ENCODE data around the gene PLEKHA5. TPM values are rescaled to one million over a fixed set of nuclear protein-coding genes. Genes with fewer than 3 reads are reported as not detected.
"Not testable (repeated sequence)": the region's sequence is repeated elsewhere in the genome, so short reads cannot be mapped to it uniquely, and the experiment has no call there.

The PLEKHA5 gene
- total RNA-seq, 2 experiments from 2014 or later, result 4.5 to 5.1 TPM

- Mint-ChIP-seq H3K9me3 (no peaks in the 10 kb centered on the region), H3K4me3 (no peak overlapping the region), H3K27me3 (no peaks in the 10 kb centered on the region), H3K27ac (no peak overlapping the region), H3K4me1 (no peaks in the 10 kb centered on the region), H3K36me3 (ENCODE audit: low read depth) (no peaks in the 10 kb centered on the region)
- ChIA-PET POLR2A (no interaction called here), CTCF (no interaction called here)
- DNase-seq, result no peak
Measured at GRCh38 chr12:19301223-19301622, 171.7 kb downstream of the PLEKHA5 start.

DNA sequence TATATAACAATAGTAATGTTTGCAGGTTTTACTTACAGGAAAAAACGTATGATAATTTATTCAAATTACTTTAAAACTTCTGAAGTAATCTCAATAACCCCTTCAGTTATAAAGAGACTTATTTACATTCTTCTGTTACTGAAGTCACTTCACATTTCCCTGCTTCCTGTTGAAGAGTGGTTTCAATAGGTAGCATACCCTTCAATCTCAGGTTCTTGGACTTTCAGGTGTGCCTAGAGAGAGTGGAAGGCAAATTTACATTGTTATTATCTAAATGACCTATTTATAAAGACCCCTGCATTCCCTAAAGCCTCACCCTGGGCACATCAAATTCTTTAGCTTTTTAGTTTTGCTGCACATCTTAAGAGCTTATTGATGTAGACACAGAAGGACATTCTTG is 172.2 kb downstream of the PLEKHA5 start:
- H3K4me3 Mint-ChIP-seq, result no peak overlapping the region
- CTCF ChIA-PET, result no interaction called here

GRCh38 chr12:19302100-19302640 is 172.6 kb downstream of the PLEKHA5 start:
- CTCF ChIA-PET, result no interaction called here

More for the DNA sequence above, 172.2 kb downstream of the PLEKHA5 start:
- Mint-ChIP-seq H3K4me1 (no peaks in the 10 kb centered on the region), H3K27ac (no peak overlapping the region), H3K27me3 (no peaks in the 10 kb centered on the region), H3K36me3 (ENCODE audit: low read depth) (no peaks in the 10 kb centered on the region), H3K9me3 (no peaks in the 10 kb centered on the region)
- POLR2A ChIA-PET, result no interaction called here
- no peak for DNase-seq

GRCh38 chr12:19303496-19303895 is 174.0 kb downstream of the PLEKHA5 start:
- H3K9me3 Mint-ChIP-seq, result no peaks in the 10 kb centered on the region
- H3K27me3 Mint-ChIP-seq, result no peaks in the 10 kb centered on the region
- H3K4me1 Mint-ChIP-seq, result no peaks in the 10 kb centered on the region
- H3K4me3 Mint-ChIP-seq, result no peak overlapping the region
- ChIA-PET CTCF (no interaction called here), POLR2A (no interaction called here)
- H3K27ac Mint-ChIP-seq, result no peak overlapping the region
- H3K36me3 Mint-ChIP-seq (ENCODE audit: low read depth), result no peaks in the 10 kb centered on the region
- DNase-seq, result no peak

More at GRCh38 chr12:19302100-19302640, 172.6 kb downstream of the PLEKHA5 start:
- Mint-ChIP-seq H3K27me3 (no peaks in the 10 kb centered on the region), H3K4me3 (no peak overlapping the region), H3K9me3 (no peaks in the 10 kb centered on the region), H3K36me3 (ENCODE audit: low read depth) (no peaks in the 10 kb centered on the region), H3K4me1 (no peaks in the 10 kb centered on the region), H3K27ac (no peak overlapping the region)
- DNase-seq, result no peak
- POLR2A ChIA-PET, result no interaction called here

DNA sequence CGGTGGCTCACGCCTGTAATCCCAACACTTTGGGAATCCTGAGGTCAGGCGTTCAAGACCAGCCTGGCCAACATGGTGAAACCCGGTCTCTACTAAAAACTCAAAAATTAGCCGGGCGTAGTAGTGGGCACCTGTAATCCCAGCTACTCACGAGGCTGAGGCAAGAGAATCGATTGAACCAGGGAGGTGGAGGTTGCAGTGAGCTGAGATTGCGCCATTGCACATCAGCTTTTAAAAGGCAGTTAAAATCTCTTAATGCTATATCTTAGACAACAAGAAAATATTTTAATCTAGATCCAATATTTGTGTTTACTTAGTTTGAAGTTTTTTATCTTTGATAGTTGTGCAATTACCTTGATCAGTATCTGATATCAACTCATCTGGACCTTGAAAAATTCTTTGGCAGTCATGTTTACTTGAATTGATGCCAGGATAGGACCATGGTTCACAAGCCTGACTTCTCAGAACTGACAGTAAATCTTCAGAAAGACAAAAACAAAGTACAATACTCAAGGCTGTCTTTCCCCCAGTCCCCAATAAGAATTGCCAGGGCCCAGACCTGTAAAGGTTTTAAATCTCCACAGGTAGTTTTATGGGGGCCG is 174.7 kb downstream of the PLEKHA5 start:
- Mint-ChIP-seq H3K36me3 (ENCODE audit: low read depth) (no peaks in the 10 kb centered on the region), H3K4me3 (no peak overlapping the region), H3K27ac (no peak overlapping the region), H3K9me3 (no peaks in the 10 kb centered on the region), H3K27me3 (no peaks in the 10 kb centered on the region), H3K4me1 (no peaks in the 10 kb centered on the region)
- DNase-seq, result no peak
- ChIA-PET CTCF (interaction anchor here (0.5 kb wide), 1 partner anchor 870 kb away, joined by 3 read pairs; no protein-coding TSS in a partner anchor), POLR2A (no interaction called here)

DNA sequence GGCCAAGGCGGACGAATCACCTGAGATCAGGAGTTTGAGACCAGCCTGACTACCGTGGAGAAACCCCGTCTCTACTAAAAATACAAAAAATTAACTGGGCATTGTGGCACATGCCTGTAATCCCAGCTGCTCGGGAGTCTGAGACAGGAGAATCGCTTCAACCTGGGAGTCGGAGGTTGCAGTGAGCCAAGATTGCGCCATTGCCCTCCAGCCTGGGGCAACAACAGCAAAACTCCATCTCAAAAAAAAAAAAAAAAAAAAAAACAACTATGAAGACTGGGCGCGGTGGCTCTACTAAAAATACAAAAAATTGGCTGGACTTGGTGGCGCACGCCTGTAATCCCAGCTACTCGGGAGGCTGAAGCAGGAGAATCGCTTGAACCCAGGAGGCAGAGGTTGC is 176.1 kb downstream of the PLEKHA5 start:
- POLR2A ChIA-PET, CTCF ChIA-PET: not testable (repeated sequence)

DNA sequence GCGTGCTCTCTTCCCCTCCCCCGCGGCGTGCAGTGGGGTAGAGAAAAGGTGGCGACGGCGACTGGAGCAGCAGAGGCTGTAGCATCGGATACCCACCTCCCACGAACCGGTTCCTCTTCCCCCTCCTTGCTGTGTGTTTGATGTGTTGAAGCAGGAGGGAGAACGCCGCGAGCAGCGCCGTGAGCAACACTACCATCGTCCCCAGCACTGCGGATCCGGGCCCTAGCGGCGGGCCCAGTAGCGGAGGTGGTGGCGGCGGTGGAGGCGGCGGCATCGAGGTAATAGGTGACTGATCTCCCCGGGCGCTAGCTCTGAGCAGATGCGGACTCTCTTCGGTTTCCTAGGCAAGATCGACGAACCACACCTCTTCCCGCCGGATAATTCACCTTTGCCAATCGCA is 176.8 kb downstream of the PLEKHA5 start:
- no peak for DNase-seq
- no peaks in the 10 kb centered on the region for H3K36me3 Mint-ChIP-seq (ENCODE audit: low read depth)
- no peaks in the 10 kb centered on the region for H3K27me3 Mint-ChIP-seq
- H3K4me1 Mint-ChIP-seq, result no peaks in the 10 kb centered on the region
- ChIA-PET POLR2A (no interaction called here), CTCF (no interaction called here)
- H3K9me3 Mint-ChIP-seq, result no peaks in the 10 kb centered on the region
- H3K27ac Mint-ChIP-seq, result no peak overlapping the region
- H3K4me3 Mint-ChIP-seq, result no peak overlapping the region

More for the DNA sequence above, 176.1 kb downstream of the PLEKHA5 start:
- not testable (repeated sequence) for H3K9me3 Mint-ChIP-seq; H3K27me3 Mint-ChIP-seq; DNase-seq; H3K4me3 Mint-ChIP-seq; H3K36me3 Mint-ChIP-seq (ENCODE audit: low read depth); H3K27ac Mint-ChIP-seq; H3K4me1 Mint-ChIP-seq

GRCh38 chr12:19307451-19307850 is 177.9 kb downstream of the PLEKHA5 start:
- H3K4me3 Mint-ChIP-seq, result no peak overlapping the region
- no peaks in the 10 kb centered on the region for H3K36me3 Mint-ChIP-seq (ENCODE audit: low read depth)
- H3K27ac Mint-ChIP-seq, result no peak overlapping the region
- no peaks in the 10 kb centered on the region for H3K9me3 Mint-ChIP-seq
- DNase-seq, result no peak
- CTCF ChIA-PET, result interaction anchor here (1.2 kb wide), 1 partner anchor 26 kb away, joined by 5 read pairs; no protein-coding TSS in a partner anchor
- POLR2A ChIA-PET, result no interaction called here
- H3K27me3 Mint-ChIP-seq, result no peaks in the 10 kb centered on the region
- H3K4me1 Mint-ChIP-seq, result no peaks in the 10 kb centered on the region

DNA sequence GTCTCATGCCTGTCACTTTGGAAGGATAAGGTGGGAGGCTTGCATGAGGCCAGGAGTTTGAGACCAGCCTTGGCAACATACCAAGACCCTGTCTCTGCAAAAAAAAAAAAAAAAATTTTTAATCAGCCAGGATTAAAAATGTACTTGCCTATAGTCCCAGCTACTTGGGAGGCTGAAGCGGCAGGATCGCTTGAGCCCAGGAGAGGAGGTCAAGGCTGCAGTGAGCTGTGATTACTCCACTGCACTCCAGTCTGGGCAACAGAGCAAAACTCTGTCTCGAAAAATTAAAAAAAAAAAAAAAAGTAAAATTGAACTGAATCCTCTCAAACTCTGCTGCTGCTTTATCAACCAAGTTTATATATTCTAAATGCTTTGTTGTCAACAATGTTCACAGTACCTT is 181.6 kb downstream of the PLEKHA5 start:
- Mint-ChIP-seq H3K27me3 (no peaks in the 10 kb centered on the region), H3K9me3 (no peaks in the 10 kb centered on the region), H3K4me1 (no peaks in the 10 kb centered on the region), H3K36me3 (ENCODE audit: low read depth) (no peaks in the 10 kb centered on the region), H3K4me3 (no peak overlapping the region), H3K27ac (no peak overlapping the region)
- CTCF ChIA-PET, result interaction anchor here (0.5 to 0.7 kb wide), 2 partner anchors 11 to 51 kb away, joined by 3 read pairs; no protein-coding TSS in a partner anchor
- POLR2A ChIA-PET, result no interaction called here
- DNase-seq, result no peak

GRCh38 chr12:19312637-19313036 is 183.1 kb downstream of the PLEKHA5 start:
- Mint-ChIP-seq H3K36me3 (ENCODE audit: low read depth) (no peaks in the 10 kb centered on the region), H3K4me1 (no peaks in the 10 kb centered on the region), H3K4me3 (no peak overlapping the region), H3K9me3 (no peaks in the 10 kb centered on the region), H3K27me3 (no peaks in the 10 kb centered on the region), H3K27ac (no peak overlapping the region)
- ChIA-PET CTCF (no interaction called here), POLR2A (no interaction called here)
- DNase-seq, result no peak

- no peak overlapping the region for H3K4me3 Mint-ChIP-seq
- H3K9me3 Mint-ChIP-seq, result no peaks in the 10 kb centered on the region
- no peaks in the 10 kb centered on the region for H3K27me3 Mint-ChIP-seq
- DNase-seq, result no peak
- no peaks in the 10 kb centered on the region for H3K36me3 Mint-ChIP-seq (ENCODE audit: low read depth)
- H3K4me1 Mint-ChIP-seq, result no peaks in the 10 kb centered on the region
- ChIA-PET CTCF (interaction anchor here (0.6 kb wide), 1 partner anchor 39 kb away, joined by 3 read pairs; no protein-coding TSS in a partner anchor), POLR2A (no interaction called here)
- H3K27ac Mint-ChIP-seq, result no peak overlapping the region
Measured at GRCh38 chr12:19316425-19316824, 186.9 kb downstream of the PLEKHA5 start.

GRCh38 chr12:19322376-19322775 is 192.8 kb downstream of the PLEKHA5 start:
- CTCF ChIA-PET, result interaction anchor here (0.6 kb wide), 4 partner anchors 11 to 233 kb away, joined by 3 to 4 read pairs (median 4); no protein-coding TSS in a partner anchor
- POLR2A ChIA-PET, result no interaction called here
- H3K4me1 Mint-ChIP-seq, result no peaks in the 10 kb centered on the region

GRCh38 chr12:19323805-19324204 is 194.3 kb downstream of the PLEKHA5 start:
- ChIA-PET CTCF (interaction anchor here (1.0 to 1.3 kb wide), 2 partner anchors 10 to 11 kb away, joined by 3 read pairs; no protein-coding TSS in a partner anchor), POLR2A (no interaction called here)
- Mint-ChIP-seq H3K36me3 (ENCODE audit: low read depth) (peaks cover 2% of the 10 kb centered on the region), H3K4me1 (no peaks in the 10 kb centered on the region), H3K9me3 (peaks cover 9% of the 10 kb centered on the region), H3K27me3 (no peaks in the 10 kb centered on the region), H3K4me3 (no peak overlapping the region), H3K27ac (no peak overlapping the region)
- no peak for DNase-seq

More at GRCh38 chr12:19322376-19322775, 192.8 kb downstream of the PLEKHA5 start:
- no peak overlapping the region for H3K4me3 Mint-ChIP-seq
- H3K27me3 Mint-ChIP-seq, result no peaks in the 10 kb centered on the region
- peaks cover 4% of the 10 kb centered on the region for H3K9me3 Mint-ChIP-seq
- no peak for DNase-seq
- no peak overlapping the region for H3K27ac Mint-ChIP-seq
- peaks cover 2% of the 10 kb centered on the region for H3K36me3 Mint-ChIP-seq (ENCODE audit: low read depth)

GRCh38 chr12:19326102-19326501 is 196.6 kb downstream of the PLEKHA5 start:
- H3K27ac Mint-ChIP-seq, result no peak overlapping the region
- H3K4me3 Mint-ChIP-seq, result no peak overlapping the region
- DNase-seq, result no peak
- no peaks in the 10 kb centered on the region for H3K4me1 Mint-ChIP-seq
- H3K27me3 Mint-ChIP-seq, result no peaks in the 10 kb centered on the region
- H3K36me3 Mint-ChIP-seq (ENCODE audit: low read depth), result peaks cover 2% of the 10 kb centered on the region
- ChIA-PET POLR2A (no interaction called here), CTCF (interaction anchor here (0.9 kb wide), 1 partner anchor 36 kb away, joined by 3 read pairs; no protein-coding TSS in a partner anchor)
- H3K9me3 Mint-ChIP-seq, result peaks cover 9% of the 10 kb centered on the region

All from activated CD4-positive, alpha-beta T cell treated with anti-CD3 and anti-CD28 coated beads, Interleukin-2, amount 10 ng/mL, durations not matched to agents 7 days and 5 days (primary cell).